ENCODE measurements around the gene EPB41L4A.

Gene EPB41L4A

GRCh38 chr5:112290691-112291090 lies 128.4 kb downstream of the EPB41L4A start:
- H3K27me3 ChIP-seq (ENCODE audit: insufficient read depth, low read depth), result no peaks in the 10 kb centered on the region
- H2AFZ ChIP-seq (ENCODE audit: low read depth), result no peak overlapping the region
- no peaks in the 10 kb centered on the region for H3K4me1 ChIP-seq (ENCODE audit: low read depth, poor library complexity, severe bottlenecking)
- H4K20me1 ChIP-seq (ENCODE audit: insufficient read depth), result no peaks in the 10 kb centered on the region
- no peaks in the 10 kb centered on the region for H3K79me2 ChIP-seq (ENCODE audit: insufficient read depth, low read depth)
- no peaks in the 10 kb centered on the region for H3K36me3 ChIP-seq (ENCODE audit: insufficient read depth)
- TF ChIP-seq CTCF (conservative IDR thresholded peaks at IDR 0.05; ENCODE audit: low read depth, low read length), result no peak
- H3K27ac ChIP-seq, result no peak overlapping the region
- H3K4me3 ChIP-seq (IDR thresholded peaks at IDR 0.05; ENCODE audit: insufficient read depth, low read depth, low read length), result no peak overlapping the region
- H3K9ac ChIP-seq, result no peak overlapping the region
- H3K4me2 ChIP-seq, result no peak overlapping the region

GRCh38 chr5:112289465-112289864 lies 129.6 kb downstream of the EPB41L4A start:
- H4K20me1 ChIP-seq (ENCODE audit: insufficient read depth), result no peaks in the 10 kb centered on the region
- H2AFZ ChIP-seq (ENCODE audit: low read depth), result no peak overlapping the region
- TF ChIP-seq CTCF (conservative IDR thresholded peaks at IDR 0.05; ENCODE audit: low read depth, low read length), result no peak
- H3K27me3 ChIP-seq (ENCODE audit: insufficient read depth, low read depth), result no peaks in the 10 kb centered on the region
- no peak overlapping the region for H3K9ac ChIP-seq
- no peak overlapping the region for H3K4me2 ChIP-seq
- no peaks in the 10 kb centered on the region for H3K36me3 ChIP-seq (ENCODE audit: insufficient read depth)
- no peak overlapping the region for H3K27ac ChIP-seq
- H3K4me3 ChIP-seq (IDR thresholded peaks at IDR 0.05; ENCODE audit: insufficient read depth, low read depth, low read length), result no peak overlapping the region
- no peaks in the 10 kb centered on the region for H3K4me1 ChIP-seq (ENCODE audit: low read depth, poor library complexity, severe bottlenecking)
- H3K79me2 ChIP-seq (ENCODE audit: insufficient read depth, low read depth), result no peaks in the 10 kb centered on the region

GRCh38 chr5:112283943-112284929 lies 134.8 kb downstream of the EPB41L4A start:
- Histone ChIP-seq H3K79me2 (ENCODE audit: insufficient read depth, low read depth) (no peaks in the 10 kb centered on the region), H3K27me3 (ENCODE audit: insufficient read depth, low read depth) (no peaks in the 10 kb centered on the region), H2AFZ (ENCODE audit: low read depth) (no peak overlapping the region), H3K4me1 (ENCODE audit: low read depth, poor library complexity, severe bottlenecking) (no peaks in the 10 kb centered on the region), H3K4me3 (IDR thresholded peaks at IDR 0.05; ENCODE audit: insufficient read depth, low read depth, low read length) (no peak overlapping the region), H3K4me2 (no peak overlapping the region), H3K27ac (no peak overlapping the region), H4K20me1 (ENCODE audit: insufficient read depth) (no peaks in the 10 kb centered on the region), H3K9ac (no peak overlapping the region), H3K36me3 (ENCODE audit: insufficient read depth) (no peaks in the 10 kb centered on the region)
- no peak for TF ChIP-seq CTCF (conservative IDR thresholded peaks at IDR 0.05; ENCODE audit: low read depth, low read length)

GRCh38 chr5:112283034-112283582 lies 136.0 kb downstream of the EPB41L4A start:
- TF ChIP-seq CTCF (conservative IDR thresholded peaks at IDR 0.05; ENCODE audit: low read depth, low read length), result no peak
- no peak overlapping the region for H2AFZ ChIP-seq (ENCODE audit: low read depth)
- H3K27ac ChIP-seq, result no peak overlapping the region

More at GRCh38 chr5:112283034-112283582, 136.0 kb downstream of the EPB41L4A start:
- H3K4me2 ChIP-seq, result no peak overlapping the region
- H3K27me3 ChIP-seq (ENCODE audit: insufficient read depth, low read depth), result no peaks in the 10 kb centered on the region
- H4K20me1 ChIP-seq (ENCODE audit: insufficient read depth), result no peaks in the 10 kb centered on the region
- H3K9ac ChIP-seq, result no peak overlapping the region
- no peaks in the 10 kb centered on the region for H3K36me3 ChIP-seq (ENCODE audit: insufficient read depth)
- no peak overlapping the region for H3K4me3 ChIP-seq (IDR thresholded peaks at IDR 0.05; ENCODE audit: insufficient read depth, low read depth, low read length)
- H3K4me1 ChIP-seq (ENCODE audit: low read depth, poor library complexity, severe bottlenecking), result no peaks in the 10 kb centered on the region
- no peaks in the 10 kb centered on the region for H3K79me2 ChIP-seq (ENCODE audit: insufficient read depth, low read depth)

All from KMS-11 (cell line).